IMR-90 (cell line): ENCODE results near the gene TBCD. TPM values are rescaled to one million over a fixed set of nuclear protein-coding genes. Genes with fewer than 3 reads are reported as not detected.

ENCODE experiments used
- ATAC-seq: fragments of 200-7000 bp; cut with Tn5 transposase; 2 replicates; pipeline ENCODE4 v1.9.1; 2020; ENCODE audit warnings: low read depth, mild to moderate bottlenecking, moderate library complexity
- BruUV-seq: library from RNA; stranded (reverse); fragments of 400-500 nt; replicated peaks from 2 replicates; lab custom pipeline; 2021; lab: Mats Ljungman, UMichigan
- CTCF ChIA-PET: fragments of 300-600 bp; formaldehyde crosslinking; extraction: SDS; loops from one replicate; lab custom pipeline; 2021; ENCODE audit warnings: antibody characterized with exemption; lab: Yijun Ruan, JAX
- POLR2A ChIA-PET: fragments of 300-600 bp; sonication (Branson Sonifier 250); formaldehyde crosslinking; loops from one replicate; lab custom pipeline; 2022; ENCODE audit warnings: antibody characterized with exemption; ENCODE audit not compliant: unreplicated experiment; lab: Charles Lee
- DNase-seq: peaks from one replicate; pipeline ENCODE4 v3.0.0; 2013
- H2AFZ ChIP-seq: replicated peaks from 2 replicates; pipeline ENCODE3; 2013; ENCODE audit warnings: low read length, mild to moderate bottlenecking; ENCODE audit not compliant: poor library complexity
- H2AK5ac ChIP-seq: 2 replicates; pipeline ENCODE4 v1.6.1; 2013; ENCODE audit warnings: low read depth, low read length, inconsistent platforms
- H2AK9ac ChIP-seq: replicated peaks from 2 replicates; pipeline ENCODE3; 2013; ENCODE audit warnings: mild to moderate bottlenecking, low read depth, low read length, moderate library complexity; ENCODE audit not compliant: poor library complexity
- H2BK120ac ChIP-seq: 2 replicates; pipeline ENCODE4 v1.6.1; 2013; ENCODE audit warnings: low read depth, low read length, inconsistent platforms
- H2BK15ac ChIP-seq: 3 replicates; pipeline ENCODE4 v1.6.1; 2013; ENCODE audit warnings: low read depth, low read length, inconsistent platforms
- H2BK20ac ChIP-seq: 2 replicates; pipeline ENCODE4 v1.6.1; 2013; ENCODE audit warnings: low read depth, mild to moderate bottlenecking, inconsistent platforms, low read length, moderate library complexity
- H2BK5ac ChIP-seq: 2 replicates; pipeline ENCODE4 v1.6.1; 2013; ENCODE audit warnings: mild to moderate bottlenecking, low read depth, low read length, inconsistent platforms; ENCODE audit not compliant: poor library complexity, severe bottlenecking
- H3K14ac ChIP-seq: replicated peaks from 2 replicates; pipeline ENCODE4 v1.6.1; 2013; ENCODE audit warnings: low read depth, low read length, inconsistent platforms
- H3K18ac ChIP-seq: 2 replicates; pipeline ENCODE4 v1.6.1; 2013; ENCODE audit warnings: low read depth, low read length, control low read depth
- H3K23ac ChIP-seq: 2 replicates; pipeline ENCODE4 v1.6.1; 2013; ENCODE audit warnings: low read depth, low read length, inconsistent platforms
- H3K27ac ChIP-seq: 2 replicates; pipeline ENCODE4 v1.5.1; 2013; ENCODE audit warnings: mild to moderate bottlenecking, control low read depth, low read length; ENCODE audit not compliant: insufficient read depth
- H3K27me3 ChIP-seq: 2 replicates; pipeline ENCODE4 v1.6.1; 2013; ENCODE audit warnings: low read length; ENCODE audit not compliant: control insufficient read depth, insufficient read depth
- H3K36me3 ChIP-seq: 2 replicates; pipeline ENCODE4 v1.6.1; 2013; ENCODE audit warnings: low read length, mixed read lengths; ENCODE audit not compliant: control insufficient read depth, insufficient read depth
- H3K4ac ChIP-seq: 2 replicates; pipeline ENCODE4 v1.6.1; 2013; ENCODE audit warnings: low read depth, low read length, inconsistent platforms
- H3K4me1 ChIP-seq: 2 replicates; pipeline ENCODE4 v1.6.1; 2013; ENCODE audit warnings: low read length, mixed read lengths; ENCODE audit not compliant: control insufficient read depth, insufficient read depth
- H3K4me2 ChIP-seq: 2 replicates; pipeline ENCODE4 v1.6.1; 2013; ENCODE audit warnings: low read depth, mild to moderate bottlenecking, control low read depth, low read length, moderate library complexity
- H3K4me3 ChIP-seq: 2 replicates; pipeline ENCODE4 v1.5.1; 2013; ENCODE audit warnings: low read depth, mild to moderate bottlenecking, control low read depth, low read length, moderate library complexity; ENCODE audit not compliant: insufficient read depth
- H3K56ac ChIP-seq: 2 replicates; pipeline ENCODE4 v1.6.1; 2013; ENCODE audit warnings: low read length, inconsistent platforms; ENCODE audit not compliant: insufficient read depth; ENCODE audit errors: extremely low read depth
- H3K79me1 ChIP-seq, 2 experiments: 2 replicates each; pipeline ENCODE4 v1.6.1; 2013; ENCODE audit warnings: low read length in 2 of 2, inconsistent platforms in 1 of 2, low read depth in 1 of 2
- H3K9ac ChIP-seq: 2 replicates; pipeline ENCODE4 v1.6.1; 2013; ENCODE audit warnings: low read depth, low read length, control low read depth
- H3K9me1 ChIP-seq: 2 replicates; pipeline ENCODE4 v1.6.1; 2013; ENCODE audit warnings: low read length, inconsistent platforms; ENCODE audit not compliant: insufficient read depth
- H3K9me3 ChIP-seq: 2 replicates; pipeline ENCODE4 v1.6.1; 2013; ENCODE audit warnings: low read length; ENCODE audit not compliant: control insufficient read depth, insufficient read depth
- H4K20me1 ChIP-seq: 2 replicates; pipeline ENCODE4 v1.6.1; 2013; ENCODE audit warnings: low read length, inconsistent platforms; ENCODE audit not compliant: insufficient read depth
- H4K5ac ChIP-seq: 2 replicates; pipeline ENCODE4 v1.6.1; 2013; ENCODE audit warnings: mild to moderate bottlenecking, low read depth, low read length, control low read depth
- H4K8ac ChIP-seq, 2 experiments: 2 replicates each; pipeline ENCODE4 v1.6.1; 2013; ENCODE audit warnings: low read depth in 2 of 2, low read length in 2 of 2, control low read depth in 1 of 2, inconsistent platforms in 1 of 2
- H4K91ac ChIP-seq: 2 replicates; pipeline ENCODE4 v1.6.1; 2013; ENCODE audit warnings: low read depth, low read length, inconsistent platforms; ENCODE audit not compliant: insufficient read depth
- BHLHE40 ChIP-seq: fragments of 150-350 bp; IDR thresholded peaks from 2 replicates; pipeline ENCODE4 v1.6.1; 2016; ENCODE audit warnings: mild to moderate bottlenecking, low read depth, low read length
- FOS ChIP-seq: fragments of 150-350 bp; IDR thresholded peaks from 2 replicates; pipeline ENCODE4 v1.6.1; 2016; ENCODE audit warnings: low read depth, low read length
- MAFK ChIP-seq: IDR thresholded peaks from 2 replicates; pipeline ENCODE4 v1.6.1; 2012; ENCODE audit warnings: low read depth, low read length, improper control_type of control experiment
- MXI1 ChIP-seq: IDR thresholded peaks from 2 replicates; pipeline ENCODE4 v1.6.1; 2012; ENCODE audit warnings: low read depth, mild to moderate bottlenecking, low read length, moderate library complexity, borderline replicate concordance
- NFE2L2 ChIP-seq: fragments of 150-350 bp; IDR thresholded peaks from 2 replicates; pipeline ENCODE4 v1.6.1; 2016; ENCODE audit warnings: low read depth, mild to moderate bottlenecking, low read length
- POLR2A ChIP-seq: IDR thresholded peaks from 2 replicates; pipeline ENCODE4 v1.6.1; 2012; ENCODE audit warnings: mild to moderate bottlenecking, low read depth, low read length
- SMC3 ChIP-seq: fragments of 150-350 bp; IDR thresholded peaks from 2 replicates; pipeline ENCODE4 v1.6.1; 2016; ENCODE audit warnings: low read depth, mild to moderate bottlenecking, antibody characterized with exemption, low read length, moderate library complexity
- whole genome bisulfite sequencing, 2 experiments: methylation state at CpG; one replicate each; pipeline versions ENCODE4 v1.1.5 to v1.1.7; 2013; ENCODE audit warnings: missing lambda C conversion rate in 2 of 2; ENCODE audit not compliant: insufficient read length in 1 of 2; ENCODE audit errors: extremely low coverage in 2 of 2; 5-methylcytosine and 5-hydroxymethylcytosine counted together
- dilution Hi-C: fragments of 300-500 bp; cut with HindIII; formaldehyde crosslinking; loops from one replicate; pipeline ENCODE4 v1.14.3; 2018; ENCODE audit warnings: low sequenced_read_pairs; ENCODE audit not compliant: unreplicated experiment
- in situ Hi-C: fragments of 300-500 bp; cut with MboI; formaldehyde crosslinking; loops from 3 replicates; pipeline ENCODE4 v1.14.3; 2019; ENCODE audit warnings: low sequenced_read_pairs, inconsistent platforms, mixed read lengths
- intact Hi-C: fragments of 100-400 bp; cut with micrococcal nuclease; formaldehyde crosslinking; loops from 2 replicates; pipeline ENCODE4 v1.10.0; 2022
- polyA plus RNA-seq, 3 experiments: library from polyadenylated mRNA; depleted of rRNA; stranded (reverse); fragments of >200 nt; gene quantifications; 2 replicates each; pipeline ENCODE4 v1.2.3, GENCODE V29; 2012; ENCODE audit warnings: low replicate concordance in 1 of 3
- total RNA-seq: library from RNA; depleted of rRNA; stranded (reverse); fragments of >200 nt; gene quantifications from 2 replicates; pipeline ENCODE4 v1.2.3, GENCODE V29; 2012

TBCD gene
- total and polyA plus RNA-seq, 2 of the 4 experiments (the other 2 are of a cell fraction) = 21.9 to 54.5 TPM

GRCh38 chr17:82799591-82799990 lies 47.7 kb downstream of the TBCD start:
- Histone ChIP-seq H3K4me2 (no peak overlapping the region), H3K4me3 (no peak overlapping the region), H3K4me1 (no peaks in the 10 kb centered on the region), H2BK5ac (no peak overlapping the region), H3K79me1 (peaks cover 8 to 53% of the 10 kb centered on the region in 2 experiments), H3K23ac (no peak overlapping the region), H3K27me3 (no peaks in the 10 kb centered on the region), H3K27ac (no peak overlapping the region), H3K18ac (no peak overlapping the region), H2AK5ac (no peak overlapping the region), H3K9me1 (no peaks in the 10 kb centered on the region), H2BK120ac (no peak overlapping the region), H4K20me1 (peaks cover 18% of the 10 kb centered on the region), H2AK9ac (no peak overlapping the region), H3K4ac (no peak overlapping the region), H3K9ac (no peak overlapping the region), H3K56ac (no peak overlapping the region), H4K91ac (no peak overlapping the region), H2BK20ac (no peak overlapping the region), H3K36me3 (peaks cover 8% of the 10 kb centered on the region), H3K14ac (no peak overlapping the region; the same call in 1 of the 2 replicates), H4K8ac (no peak overlapping the region), H2AFZ (no peak overlapping the region), H2BK15ac (no peak overlapping the region), H4K5ac (no peak overlapping the region), H3K9me3 (no peaks in the 10 kb centered on the region)
- DNase-seq = no peak
- WGBS, 2 experiments = 96% methylated on average over 14 of the region's 16 CpGs; no CpG with 5 or more reads in 1 of the 2 experiments
- intact Hi-C loops = no loop called here
- ChIA-PET POLR2A (no interaction called here), CTCF (no interaction called here)
- no peak for TF ChIP-seq BHLHE40
- TF ChIP-seq MXI1 = no peak
- TF ChIP-seq SMC3 = no peak
- no peak for TF ChIP-seq NFE2L2
- TF ChIP-seq MAFK = no peak
- no peak for TF ChIP-seq FOS
- TF ChIP-seq POLR2A = no peak
- dilution Hi-C loops = no loop called here
- no TSS peak for BruUV-seq
- in situ Hi-C loops = no loop called here
- no peak for ATAC-seq
